ENCODE results near the gene MAST4. TPM values are rescaled to one million over a fixed set of nuclear protein-coding genes. Genes with fewer than 3 reads are reported as not detected.
A peak's percentile ranks its signal among the peaks of the same experiment; 100 is the strongest.

The MAST4 gene
- total RNA-seq, 4 donors from 2014 or later, result 55.3 to 148 (median 110) TPM

DNA sequence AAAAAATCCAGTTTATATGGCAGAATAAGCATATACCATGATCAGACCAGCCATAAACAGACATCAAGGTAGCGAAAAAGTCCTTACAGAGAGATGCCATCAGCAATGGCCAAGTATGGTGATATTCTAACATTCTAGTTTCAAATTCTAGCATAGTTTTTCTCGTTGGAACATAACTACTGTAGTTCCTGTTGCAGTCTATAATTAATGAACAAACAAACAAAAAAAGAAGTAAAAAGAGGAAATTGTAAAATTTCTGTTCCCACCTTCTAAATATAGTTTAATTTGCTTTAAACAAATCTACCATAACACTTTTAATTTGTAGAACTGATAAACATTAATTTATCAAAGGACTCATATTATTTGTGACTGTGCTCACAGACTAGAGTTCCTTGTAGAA is 610.3 kb downstream of the MAST4 start:
- intact Hi-C loops (cut with DNase I), result loop anchor here (5.0 kb wide), 1 partner anchor 44 kb away; no protein-coding TSS in a partner anchor
- H3K9me3 ChIP-seq, result no peaks in the 10 kb centered on the region
- no peak for TF ChIP-seq CTCF (IDR thresholded peaks at IDR 0.05)
- no peak for TF ChIP-seq POLR2A (IDR thresholded peaks at IDR 0.05)
- no peak overlapping the region for H3K4me3 ChIP-seq
- DNase-seq, result no peak
- 57 to 74% methylated on average over 2 of the region's 2 CpGs for WGBS, 2 donors
- H3K36me3 ChIP-seq, result no peaks in the 10 kb centered on the region
- H3K27me3 ChIP-seq, result no peaks in the 10 kb centered on the region
- H3K27ac ChIP-seq, result peak overlapping the region; percentile 39 to 65 (median 52)
- H3K4me1 ChIP-seq, result peaks cover 6 to 38% (median 13%) of the 10 kb centered on the region in 3 donors

DNA sequence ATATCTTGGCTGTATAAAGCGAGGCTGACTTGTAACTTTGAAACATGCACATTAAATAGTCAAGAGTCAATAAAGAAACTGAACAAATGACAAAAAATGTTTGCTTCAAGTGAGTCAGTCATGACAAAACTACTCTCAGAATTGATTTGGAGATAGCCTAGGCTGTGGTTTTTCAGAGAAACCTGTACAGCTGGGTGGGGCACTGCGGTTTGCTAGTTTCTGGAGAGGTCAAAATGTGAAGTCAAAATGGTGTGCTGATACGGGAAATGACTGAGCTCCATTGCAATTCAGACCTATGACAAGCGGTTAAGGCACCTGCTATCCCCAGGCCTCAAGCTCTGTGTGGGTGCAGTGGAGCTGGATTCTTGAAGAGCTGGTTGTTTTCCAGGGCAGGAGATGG is 610.7 kb downstream of the MAST4 start:
- Histone ChIP-seq H3K4me1 (peaks cover 6 to 38% (median 13%) of the 10 kb centered on the region in 3 donors), H3K27me3 (no peaks in the 10 kb centered on the region), H3K4me3 (no peak overlapping the region), H3K27ac (peak overlapping the region; percentile 39 to 65 (median 52)), H3K36me3 (no peaks in the 10 kb centered on the region), H3K9me3 (no peaks in the 10 kb centered on the region)
- DNase-seq, result no peak
- no peak for TF ChIP-seq POLR2A (IDR thresholded peaks at IDR 0.05)
- no peak for TF ChIP-seq CTCF (IDR thresholded peaks at IDR 0.05)
- WGBS, 2 donors, result 26 to 27% methylated on average over 4 of the region's 4 CpGs
- intact Hi-C loops (cut with DNase I), result loop anchor here (5.0 kb wide), 1 partner anchor 45 kb away; no protein-coding TSS in a partner anchor

- intact Hi-C loops (cut with DNase I), result loop anchor here (5.0 kb wide), 1 partner anchor 46 kb away; no protein-coding TSS in a partner anchor
- H3K27ac ChIP-seq, result peak overlapping the region in 1 of 4 donors; percentile 14
- H3K36me3 ChIP-seq, result no peaks in the 10 kb centered on the region
- no peaks in the 10 kb centered on the region for H3K27me3 ChIP-seq
- no peak overlapping the region for H3K4me3 ChIP-seq
- no peaks in the 10 kb centered on the region for H3K9me3 ChIP-seq
- peaks cover 6 to 38% (median 13%) of the 10 kb centered on the region in 3 donors for H3K4me1 ChIP-seq
- 90 to 92% methylated on average over 3 of the region's 3 CpGs for WGBS, 2 donors
- TF ChIP-seq POLR2A (IDR thresholded peaks at IDR 0.05), result no peak
- TF ChIP-seq CTCF (IDR thresholded peaks at IDR 0.05), result no peak
- DNase-seq, result no peak
Observed at GRCh38 chr5:67208403-67208802, 612.2 kb downstream of the MAST4 start.

DNA sequence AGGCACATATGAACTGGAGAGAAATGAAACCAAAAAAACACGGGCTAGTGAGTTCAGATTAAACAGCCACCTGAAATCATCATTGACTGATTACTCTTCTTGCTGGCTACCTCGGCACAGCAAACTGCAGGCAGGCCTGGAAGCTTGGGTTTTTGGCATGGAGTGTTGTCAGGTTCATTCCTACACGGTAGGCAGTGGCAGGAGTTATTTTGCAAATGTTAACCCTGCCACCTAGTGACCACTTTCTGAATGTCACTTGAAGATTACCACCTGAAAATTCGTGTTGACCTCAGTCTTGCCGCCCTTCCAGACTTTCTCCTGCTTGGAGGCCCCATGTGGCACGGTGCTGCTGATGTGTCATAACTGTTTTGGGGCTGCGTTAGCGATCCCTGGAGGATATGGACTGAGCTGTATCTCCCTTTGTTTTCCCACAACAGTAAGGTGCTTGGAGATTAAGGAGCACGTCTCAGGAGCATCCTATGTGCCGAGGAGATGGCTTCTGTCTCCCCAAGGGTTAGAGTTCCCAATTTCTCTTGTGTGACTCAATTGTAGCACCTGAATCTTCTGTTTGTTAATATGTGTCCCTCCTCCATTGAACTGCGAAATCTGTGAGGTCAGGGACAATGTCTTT is 613.1 kb downstream of the MAST4 start:
- Histone ChIP-seq H3K9me3 (no peaks in the 10 kb centered on the region), H3K4me3 (no peak overlapping the region), H3K36me3 (no peaks in the 10 kb centered on the region), H3K4me1 (peaks cover 6 to 37% (median 13%) of the 10 kb centered on the region in 3 donors), H3K27me3 (no peaks in the 10 kb centered on the region), H3K27ac (no peak overlapping the region)
- 24 to 30% methylated on average over 11 of the region's 11 CpGs for WGBS, 2 donors
- intact Hi-C loops (cut with DNase I), result loop anchor here (5.0 kb wide), 1 partner anchor 47 kb away; no protein-coding TSS in a partner anchor
- TF ChIP-seq POLR2A (IDR thresholded peaks at IDR 0.05), result no peak
- TF ChIP-seq CTCF (IDR thresholded peaks at IDR 0.05), result peak; percentile 72 to 90 (median 84)
- DNase-seq, result no peak

- intact Hi-C loops (cut with DNase I), result no loop called here
- no peak for TF ChIP-seq POLR2A (IDR thresholded peaks at IDR 0.05)
- no peak for TF ChIP-seq CTCF (IDR thresholded peaks at IDR 0.05)
- Histone ChIP-seq H3K27ac (no peak overlapping the region), H3K36me3 (no peaks in the 10 kb centered on the region), H3K4me3 (no peak overlapping the region), H3K27me3 (no peaks in the 10 kb centered on the region), H3K9me3 (no peaks in the 10 kb centered on the region), H3K4me1 (peaks cover 6 to 45% (median 14%) of the 10 kb centered on the region in 3 donors)
- DNase-seq, result no peak
- 46 to 54% methylated on average over 2 of the region's 2 CpGs for WGBS, 2 donors
Observed at GRCh38 chr5:67211926-67212325, 615.7 kb downstream of the MAST4 start.

All from esophagus squamous epithelium (tissue), 5 donors.